CD4-positive, alpha-beta T cell (primary cell): ENCODE data around the gene CD4. TPM values are rescaled to one million over a fixed set of nuclear protein-coding genes. Genes with fewer than 3 reads are reported as not detected.

Experiments used
- ATAC-seq: fragments of 200-7000 bp; cut with Tn5 transposase; one replicate; pipeline ENCODE4 v1.10.0; 2022; ENCODE audit warnings: mild to moderate bottlenecking; ENCODE audit not compliant: poor library complexity
- CTCF ChIA-PET: fragments of 350-600 bp; sonication (Branson Sonifier 250); formaldehyde crosslinking; loops from one replicate; lab custom pipeline; 2021; ENCODE audit warnings: antibody characterized with exemption, inconsistent platforms; lab: Charles Lee
- POLR2A ChIA-PET: fragments of 350-600 bp; sonication (Branson Sonifier 250); formaldehyde crosslinking; loops from one replicate; lab custom pipeline; 2021; ENCODE audit warnings: antibody characterized with exemption, inconsistent platforms; lab: Charles Lee
- DNase-seq, 14 experiments: peaks; one replicate each; pipeline ENCODE4 v3.0.0-alpha.2; 2013 to 2020; ENCODE audit warnings: mixed read lengths in 2 of 14
- H3K27ac ChIP-seq, 2 donors: one replicate each; pipeline versions ENCODE4 v1.5.1 to v1.7.0; 2013; ENCODE audit warnings: low read length in 2 of 2, low read depth in 1 of 2, mild to moderate bottlenecking in 1 of 2
- H3K27me3 ChIP-seq, 2 experiments: 1 replicate in 1 of 2; 2 replicates in 1 of 2; pipeline versions ENCODE4 v1.6.1 to v1.7.0; 2013; ENCODE audit warnings: low read length in 2 of 2, control low read depth in 1 of 2, mild to moderate bottlenecking in 1 of 2, moderate library complexity in 1 of 2; ENCODE audit not compliant: insufficient read depth in 2 of 2, control insufficient read depth in 1 of 2
- H3K36me3 ChIP-seq: one replicate; pipeline ENCODE4 v1.6.1; 2013; ENCODE audit warnings: low read length, control low read depth; ENCODE audit not compliant: insufficient read depth
- H3K4me1 ChIP-seq: one replicate; pipeline ENCODE4 v1.6.1; 2013; ENCODE audit warnings: low read length, control low read depth; ENCODE audit not compliant: insufficient read depth
- H3K4me3 ChIP-seq: one replicate; pipeline ENCODE4 v1.5.1; 2013; ENCODE audit warnings: mild to moderate bottlenecking, low read length, moderate library complexity
- H3K9me3 ChIP-seq, 2 experiments: 1 replicate in 1 of 2; 2 replicates in 1 of 2; pipeline versions ENCODE4 v1.6.1 to v1.7.0; 2013; ENCODE audit warnings: low read length in 2 of 2, mild to moderate bottlenecking in 2 of 2, control low read depth in 1 of 2, moderate library complexity in 1 of 2; ENCODE audit not compliant: control insufficient read depth in 1 of 2, insufficient read depth in 1 of 2
- H3K27ac Mint-ChIP-seq: one replicate; pipeline ENCODE4 v1.8.0; 2020; ENCODE audit warnings: mixed read lengths
- H3K27me3 Mint-ChIP-seq: one replicate; pipeline ENCODE4 v1.8.0; 2021; ENCODE audit warnings: mixed read lengths
- H3K36me3 Mint-ChIP-seq: one replicate; pipeline ENCODE4 v1.8.0; 2021; ENCODE audit warnings: low read depth, mixed read lengths
- H3K4me1 Mint-ChIP-seq: one replicate; pipeline ENCODE4 v1.8.0; 2021; ENCODE audit warnings: low read depth, mixed read lengths
- H3K4me3 Mint-ChIP-seq: one replicate; pipeline ENCODE4 v1.8.0; 2020; ENCODE audit warnings: mild to moderate bottlenecking, mixed read lengths
- H3K9me3 Mint-ChIP-seq: one replicate; pipeline ENCODE4 v1.8.0; 2020; ENCODE audit warnings: mixed read lengths
- CTCF ChIP-seq: fragments of 200-600 bp; IDR thresholded peaks from one replicate; pipeline ENCODE4 v1.8.0; 2022; ENCODE audit warnings: antibody characterized with exemption, mild to moderate bottlenecking
- intact Hi-C, 2 experiments: fragments of 100-400 bp; cut with DNase I in 1 of 2; cut with micrococcal nuclease in 1 of 2; formaldehyde crosslinking; loops; one replicate each; pipeline versions ENCODE4 v1.15.1 to v1.9.0; 2023 to 2025; cut with DNase I, micrococcal nuclease
- total RNA-seq, 174 experiments: library from RNA in 2 of 174; stranded (reverse) in 2 of 174; gene quantifications; one replicate each; pipeline ENCODE4 v1.2.3 and lab custom pipeline; 2021 to 2026

Gene CD4
- total RNA-seq, 2 experiments from 2014 or later: 134 to 136 TPM

GRCh38 chr12:6834873-6835272, 45.5 kb downstream of the CD4 start:
- intact Hi-C loops: loop anchor here (1.0 kb wide), 1 partner anchor 82 kb away; the partner anchor contains the start of gene MLF2 (in 2 of the 2)
- Histone ChIP-seq H3K27ac (no peak overlapping the region), H3K4me3 (no peak overlapping the region), H3K36me3 (no peaks in the 10 kb centered on the region), H3K4me1 (peaks cover 6% of the 10 kb centered on the region), H3K27me3 (peaks cover 0 to 3% of the 10 kb centered on the region in 2 experiments), H3K9me3 (no peaks in the 10 kb centered on the region)
- H3K27ac Mint-ChIP-seq: no peak overlapping the region
- DNase-seq (no peak), ATAC-seq (no peak)
- no peaks in the 10 kb centered on the region for H3K9me3 Mint-ChIP-seq
- CTCF ChIA-PET: interaction anchor here (1.2 to 2.6 kb wide), 8 partner anchors 14 to 126 kb away, joined by 3 to 11 read pairs (median 4); partner anchors contain the start of genes CDCA3, SPSB2 and USP5
- POLR2A ChIA-PET: interaction anchor here (0.9 to 2.4 kb wide), 2 partner anchors 38 to 82 kb away, joined by 3 to 9 read pairs; partner anchors contain the start of genes MLF2 and SPSB2
- no peaks in the 10 kb centered on the region for H3K36me3 Mint-ChIP-seq
- H3K4me1 Mint-ChIP-seq: peaks cover 6% of the 10 kb centered on the region
- no peak for TF ChIP-seq CTCF
- H3K27me3 Mint-ChIP-seq: peaks cover 4% of the 10 kb centered on the region
- no peak overlapping the region for H3K4me3 Mint-ChIP-seq

GRCh38 chr12:6836851-6837250, 47.5 kb downstream of the CD4 start:
- ATAC-seq (no peak), DNase-seq (no peak)
- Histone ChIP-seq H3K4me3 (no peak overlapping the region), H3K27ac (no peak overlapping the region), H3K9me3 (no peaks in the 10 kb centered on the region), H3K36me3 (no peaks in the 10 kb centered on the region), H3K4me1 (peaks cover 5% of the 10 kb centered on the region), H3K27me3 (no peaks in the 10 kb centered on the region)
- CTCF ChIA-PET: interaction anchor here (2.0 kb wide), 1 partner anchor 36 kb away, joined by 7 read pairs; the partner anchor contains the start of gene SPSB2
- Mint-ChIP-seq H3K27me3 (no peaks in the 10 kb centered on the region), H3K36me3 (no peaks in the 10 kb centered on the region), H3K4me1 (peaks cover 6% of the 10 kb centered on the region), H3K4me3 (no peak overlapping the region), H3K9me3 (no peaks in the 10 kb centered on the region), H3K27ac (no peak overlapping the region)
- no peak for TF ChIP-seq CTCF
- intact Hi-C loops: no loop called here
- POLR2A ChIA-PET: interaction anchor here (0.9 kb wide), 1 partner anchor 15 kb away, joined by 3 read pairs; the partner anchor contains the start of gene CDCA3

- H3K4me1 Mint-ChIP-seq: peaks cover 6% of the 10 kb centered on the region
- no peaks in the 10 kb centered on the region for H3K27me3 Mint-ChIP-seq
- no peak for TF ChIP-seq CTCF
- H3K9me3 Mint-ChIP-seq: no peaks in the 10 kb centered on the region
- POLR2A ChIA-PET: interaction anchor here (0.9 kb wide), 1 partner anchor 14 kb away, joined by 3 read pairs; the partner anchor contains the start of gene CDCA3
- no peak overlapping the region for H3K4me3 Mint-ChIP-seq
- CTCF ChIA-PET: no interaction called here
- Histone ChIP-seq H3K36me3 (no peaks in the 10 kb centered on the region), H3K9me3 (no peaks in the 10 kb centered on the region), H3K4me3 (no peak overlapping the region), H3K27me3 (no peaks in the 10 kb centered on the region), H3K27ac (no peak overlapping the region), H3K4me1 (peaks cover 5% of the 10 kb centered on the region)
- H3K27ac Mint-ChIP-seq: no peak overlapping the region
- ATAC-seq (no peak), DNase-seq (no peak)
- H3K36me3 Mint-ChIP-seq: no peaks in the 10 kb centered on the region
- intact Hi-C loops: no loop called here
Measured at GRCh38 chr12:6837370-6838060, 48.2 kb downstream of the CD4 start.
